Central memory CD8-positive, alpha-beta T cell (primary cell): Measurements from ENCODE around the gene TPST1.

Source experiments
- ATAC-seq: fragments of 150-1000 bp; cut with Tn5 transposase; replicated peaks from 2 replicates; pipeline ENCODE4 v1.10.0; 2022; ENCODE audit warnings: mild to moderate bottlenecking, moderate FRiP score, moderate number of reproducible peaks; ENCODE audit not compliant: poor library complexity, severe bottlenecking; ENCODE audit errors: extremely low read depth
- DNase-seq, 2 donors: peaks; one replicate each; pipeline ENCODE4 v3.0.0; 2021; ENCODE audit warnings: low spot score in 2 of 2
- H3K27ac Mint-ChIP-seq: one replicate; pipeline ENCODE4 v1.8.0; 2022; ENCODE audit warnings: low read depth, mild to moderate bottlenecking, moderate library complexity, mixed read lengths
- H3K27me3 Mint-ChIP-seq: one replicate; pipeline ENCODE4 v1.8.0; 2022; ENCODE audit warnings: mixed read lengths
- H3K36me3 Mint-ChIP-seq: one replicate; pipeline ENCODE4 v1.8.0; 2022; ENCODE audit warnings: mild to moderate bottlenecking, moderate library complexity, mixed read lengths; ENCODE audit not compliant: insufficient read depth
- H3K4me1 Mint-ChIP-seq: one replicate; pipeline ENCODE4 v1.8.0; 2022; ENCODE audit warnings: mixed read lengths
- H3K4me3 Mint-ChIP-seq: one replicate; pipeline ENCODE4 v1.8.0; 2022; ENCODE audit warnings: mild to moderate bottlenecking, moderate library complexity, mixed read lengths
- H3K9me3 Mint-ChIP-seq: one replicate; pipeline ENCODE4 v1.8.0; 2022; ENCODE audit warnings: mixed read lengths

Gene TPST1

DNA sequence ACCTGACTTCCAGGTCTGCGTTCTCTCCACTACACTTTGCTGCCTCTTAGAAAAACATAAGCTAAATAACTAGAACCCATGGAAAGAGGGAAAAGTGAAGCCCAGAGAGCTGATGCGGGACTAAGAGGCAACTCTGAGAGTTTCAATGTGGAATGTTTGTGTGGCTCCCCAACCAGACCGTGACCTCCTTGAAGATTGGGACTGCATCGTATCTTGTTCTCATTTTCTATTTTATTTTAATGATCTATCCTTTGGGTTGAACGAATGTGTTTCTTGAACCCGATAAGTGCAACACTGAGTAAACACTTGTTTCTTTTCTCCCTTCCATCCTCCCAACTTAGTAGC lies 77.4 kb downstream of the TPST1 start:
- H3K27me3 Mint-ChIP-seq: peaks cover under 1% of the 10 kb centered on the region
- H3K36me3 Mint-ChIP-seq: no peaks in the 10 kb centered on the region
- no peak overlapping the region for H3K27ac Mint-ChIP-seq
- ATAC-seq (no peak), DNase-seq (no peak)
- no peak overlapping the region for H3K4me3 Mint-ChIP-seq
- no peaks in the 10 kb centered on the region for H3K4me1 Mint-ChIP-seq
- H3K9me3 Mint-ChIP-seq: no peaks in the 10 kb centered on the region

DNA sequence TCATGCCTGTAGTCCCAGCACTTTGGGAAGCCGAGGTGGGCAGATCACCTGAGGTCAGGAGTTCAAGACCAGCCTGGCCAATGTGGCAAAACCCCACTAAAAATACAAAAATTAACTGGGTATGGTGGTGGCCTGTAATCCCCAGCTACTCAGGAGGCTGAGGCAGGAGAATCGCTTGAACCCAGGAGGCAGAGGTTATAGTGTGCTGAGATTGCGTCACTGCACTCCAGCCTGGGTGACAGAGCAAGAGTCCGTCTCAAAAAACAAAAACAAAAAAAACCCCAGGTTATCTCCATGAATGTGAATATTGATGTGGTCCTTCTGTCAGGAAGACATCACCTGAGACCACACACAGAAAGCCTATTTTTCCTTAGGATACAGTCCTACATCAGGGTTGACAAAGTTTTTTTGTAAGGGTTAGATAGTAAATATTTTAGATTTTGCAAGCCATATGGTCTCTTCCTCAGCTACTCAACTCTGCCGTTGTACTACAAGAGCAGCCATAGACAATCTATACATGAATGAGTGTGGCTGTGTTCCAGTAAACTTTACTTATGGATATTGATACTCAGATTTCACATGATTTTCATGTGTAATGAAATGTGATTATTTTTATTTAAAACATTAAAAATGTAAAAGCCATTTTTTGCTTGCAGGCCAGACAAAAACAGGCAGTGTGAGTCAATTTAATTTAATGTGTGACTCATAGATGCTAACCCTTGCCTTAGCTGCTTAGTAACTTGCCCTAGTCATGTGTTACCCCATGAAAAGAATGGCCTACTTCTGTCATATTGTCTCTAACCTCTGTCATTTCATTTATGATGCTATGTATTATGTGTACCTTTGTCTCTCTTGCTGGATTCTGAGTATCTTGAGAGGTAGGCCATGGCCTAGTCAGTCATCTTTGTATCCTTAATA lies 78.1 kb downstream of the TPST1 start:
- H3K27ac Mint-ChIP-seq: no peak overlapping the region
- no peak for DNase-seq
- no peak for ATAC-seq
- no peaks in the 10 kb centered on the region for H3K27me3 Mint-ChIP-seq
- no peak overlapping the region for H3K4me3 Mint-ChIP-seq
- H3K36me3 Mint-ChIP-seq: no peaks in the 10 kb centered on the region
- H3K4me1 Mint-ChIP-seq: no peaks in the 10 kb centered on the region
- no peaks in the 10 kb centered on the region for H3K9me3 Mint-ChIP-seq

DNA sequence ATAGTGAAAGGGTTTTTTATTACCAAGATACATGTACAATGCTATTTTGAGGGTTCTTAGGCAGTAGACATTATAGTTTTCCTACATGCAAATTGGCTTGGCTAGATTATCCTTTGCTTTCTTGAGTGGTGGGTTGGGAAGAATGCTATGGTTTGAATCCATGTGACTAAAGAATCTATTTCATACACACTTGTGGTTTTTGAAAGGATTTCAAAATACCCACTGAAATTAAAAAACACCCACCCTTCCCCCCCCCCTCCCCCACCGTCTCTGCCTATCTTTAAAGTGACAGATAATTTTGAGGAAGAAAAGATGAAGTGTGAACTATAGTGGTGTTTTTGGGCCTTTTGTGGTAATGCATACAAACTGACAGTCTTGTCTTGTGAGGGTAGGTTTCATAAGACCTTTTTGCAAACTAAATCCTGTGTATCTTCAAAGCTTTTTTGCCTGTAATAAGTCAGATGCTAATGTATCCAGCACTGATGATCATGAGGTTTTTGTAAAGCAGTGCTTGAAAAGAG lies 90.9 kb downstream of the TPST1 start:
- DNase-seq: no peak
- no peak for ATAC-seq
- Mint-ChIP-seq H3K27ac (no peak overlapping the region), H3K4me3 (no peak overlapping the region), H3K9me3 (peaks cover 15% of the 10 kb centered on the region), H3K36me3 (no peaks in the 10 kb centered on the region), H3K27me3 (no peaks in the 10 kb centered on the region), H3K4me1 (no peaks in the 10 kb centered on the region)

DNA sequence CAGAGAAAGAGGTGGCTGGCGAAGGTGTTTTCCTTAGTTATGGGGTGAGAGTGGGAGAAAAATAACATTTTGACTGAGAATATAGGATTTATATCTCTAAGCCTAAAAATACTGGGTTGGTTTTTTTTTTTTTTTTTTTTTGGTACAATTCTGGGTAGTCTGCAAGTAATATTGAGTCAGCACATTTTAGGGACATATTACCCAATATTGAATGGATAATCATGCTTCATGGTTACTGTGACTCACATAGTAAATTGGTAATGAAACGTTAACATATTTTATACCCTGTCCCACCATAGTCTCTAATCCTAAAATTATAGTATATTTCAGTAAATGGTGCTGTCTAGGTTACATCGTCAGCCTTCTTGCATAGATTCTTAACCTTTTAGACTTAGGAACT lies 91.4 kb downstream of the TPST1 start:
- no peak for ATAC-seq
- Mint-ChIP-seq H3K4me3 (no peak overlapping the region), H3K4me1 (no peaks in the 10 kb centered on the region), H3K27me3 (no peaks in the 10 kb centered on the region), H3K36me3 (no peaks in the 10 kb centered on the region), H3K27ac (no peak overlapping the region), H3K9me3 (peaks cover 15% of the 10 kb centered on the region)
- DNase-seq: no peak

DNA sequence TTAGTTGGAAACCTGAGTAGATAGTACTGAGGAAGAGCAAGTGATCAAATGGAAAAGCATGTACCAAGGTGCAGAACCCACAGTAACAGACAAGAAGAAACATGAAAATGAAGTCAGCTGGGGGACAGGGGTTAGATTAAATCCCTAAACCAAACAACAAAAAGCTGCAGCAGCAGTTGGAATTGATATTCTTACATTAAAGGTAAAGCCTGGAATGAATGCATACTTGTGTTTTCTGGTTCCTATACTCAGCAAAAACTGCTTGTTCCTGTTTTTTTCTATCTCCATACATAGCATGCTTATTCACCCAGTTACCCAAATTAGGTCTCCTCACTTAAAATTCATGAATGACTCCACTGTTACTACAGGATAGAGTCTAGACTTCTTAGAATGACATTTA lies 92.4 kb downstream of the TPST1 start:
- ATAC-seq: no peak
- no peaks in the 10 kb centered on the region for H3K4me1 Mint-ChIP-seq
- no peak overlapping the region for H3K27ac Mint-ChIP-seq
- no peaks in the 10 kb centered on the region for H3K27me3 Mint-ChIP-seq
- no peak overlapping the region for H3K4me3 Mint-ChIP-seq
- peaks cover 15% of the 10 kb centered on the region for H3K9me3 Mint-ChIP-seq
- no peaks in the 10 kb centered on the region for H3K36me3 Mint-ChIP-seq
- no peak for DNase-seq

DNA sequence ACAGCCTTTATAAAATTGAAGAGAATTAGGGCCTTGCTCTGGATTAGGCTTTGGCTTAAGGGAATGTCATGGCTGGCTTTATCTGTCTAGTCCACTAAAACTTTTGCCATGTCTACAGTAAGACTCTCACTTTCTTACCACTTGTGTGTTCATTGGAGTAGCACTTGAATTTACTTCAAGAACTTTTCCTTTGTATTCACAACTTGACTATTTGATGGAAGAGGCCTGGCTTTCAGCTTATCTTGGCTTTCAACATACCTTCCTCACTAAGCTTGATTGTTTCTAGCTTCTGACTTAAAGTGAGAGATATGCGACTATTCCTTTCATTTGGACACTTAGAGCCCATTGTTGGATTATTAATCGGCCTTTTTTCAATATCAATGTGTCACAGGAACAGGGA lies 96.1 kb downstream of the TPST1 start:
- ATAC-seq (no peak), DNase-seq (no peak)
- H3K4me1 Mint-ChIP-seq: no peaks in the 10 kb centered on the region
- H3K27me3 Mint-ChIP-seq: peaks cover 9% of the 10 kb centered on the region
- no peak overlapping the region for H3K4me3 Mint-ChIP-seq
- peaks cover 15% of the 10 kb centered on the region for H3K9me3 Mint-ChIP-seq
- H3K36me3 Mint-ChIP-seq: no peaks in the 10 kb centered on the region
- no peak overlapping the region for H3K27ac Mint-ChIP-seq

DNA sequence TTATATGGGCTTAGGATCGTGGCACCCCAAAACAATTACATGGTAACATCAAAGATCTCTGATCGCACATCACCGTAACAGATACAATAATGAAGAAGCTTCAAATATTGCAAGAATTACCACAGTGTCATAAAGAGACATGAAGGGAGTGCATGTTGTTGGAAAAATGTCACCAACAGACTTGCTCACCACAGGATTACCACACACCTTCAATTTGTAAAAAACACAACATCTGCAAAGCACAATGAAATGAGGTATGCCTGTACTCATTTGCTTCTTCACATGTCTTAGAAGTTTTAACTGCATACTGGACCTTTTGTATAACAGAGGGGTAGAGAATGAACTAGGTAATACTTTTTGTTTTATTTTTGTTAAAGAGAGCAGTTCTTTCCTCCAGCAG lies 96.6 kb downstream of the TPST1 start:
- Mint-ChIP-seq H3K27ac (no peak overlapping the region), H3K4me3 (no peak overlapping the region), H3K4me1 (no peaks in the 10 kb centered on the region), H3K9me3 (peaks cover 15% of the 10 kb centered on the region), H3K27me3 (peaks cover 14% of the 10 kb centered on the region), H3K36me3 (no peaks in the 10 kb centered on the region)
- DNase-seq: no peak
- no peak for ATAC-seq

DNA sequence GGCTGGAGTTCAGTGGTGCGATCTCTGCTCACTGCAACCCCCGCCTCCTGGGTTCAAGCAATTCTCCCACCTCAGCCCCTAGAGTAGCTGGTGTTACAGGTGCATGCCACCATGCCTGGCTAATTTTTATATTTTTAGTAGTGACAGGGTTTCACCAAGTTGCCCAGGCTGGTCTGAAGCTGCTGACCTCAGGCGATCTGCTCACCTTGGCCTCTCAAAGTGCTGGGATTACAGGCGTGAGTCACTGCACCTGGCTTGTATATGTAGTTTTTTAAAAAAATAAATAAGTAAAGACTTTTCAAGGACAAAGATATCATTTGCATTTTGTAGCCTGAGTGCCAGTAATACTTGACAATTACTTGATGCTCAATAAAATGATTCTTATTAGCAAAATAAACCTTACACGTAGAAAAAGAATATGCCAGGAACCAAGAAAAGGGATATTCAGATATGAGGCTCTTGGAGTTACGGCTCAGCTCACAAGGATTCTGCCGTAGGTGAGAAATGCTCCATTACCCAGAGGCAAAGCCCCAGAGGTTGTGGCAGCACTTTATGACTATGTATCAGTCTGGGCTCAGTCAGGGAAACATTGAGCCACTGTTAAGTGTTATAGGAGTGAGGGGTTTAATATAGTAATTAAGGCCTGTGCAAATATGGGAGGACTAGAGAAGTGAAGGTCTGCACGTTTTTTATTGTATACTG lies 98.5 kb downstream of the TPST1 start:
- Mint-ChIP-seq H3K4me1 (no peaks in the 10 kb centered on the region), H3K36me3 (no peaks in the 10 kb centered on the region), H3K27ac (no peak overlapping the region), H3K9me3 (peaks cover 5% of the 10 kb centered on the region), H3K4me3 (no peak overlapping the region), H3K27me3 (peaks cover 27% of the 10 kb centered on the region)
- no peak for ATAC-seq
- DNase-seq: no peak

DNA sequence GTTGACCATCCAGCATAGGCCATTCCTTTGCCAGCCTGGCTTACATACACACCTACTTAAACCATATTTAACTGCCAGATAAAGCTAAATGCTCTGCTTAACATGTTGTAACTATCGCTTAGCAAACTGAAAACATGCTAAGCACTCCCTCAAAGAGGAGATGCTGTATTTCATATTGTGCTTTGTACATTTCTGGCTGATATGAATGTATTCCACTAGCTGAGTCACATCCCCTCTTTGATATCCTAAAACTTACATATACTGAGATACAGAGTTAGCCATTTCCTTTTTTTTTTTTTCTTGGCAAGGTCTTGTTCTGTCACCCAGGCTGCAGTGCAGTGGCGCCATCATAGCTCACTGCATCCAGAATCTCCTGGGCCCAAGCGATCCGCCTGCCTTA lies 99.4 kb downstream of the TPST1 start:
- no peak for DNase-seq
- H3K27ac Mint-ChIP-seq: no peak overlapping the region
- no peak for ATAC-seq

DNA sequence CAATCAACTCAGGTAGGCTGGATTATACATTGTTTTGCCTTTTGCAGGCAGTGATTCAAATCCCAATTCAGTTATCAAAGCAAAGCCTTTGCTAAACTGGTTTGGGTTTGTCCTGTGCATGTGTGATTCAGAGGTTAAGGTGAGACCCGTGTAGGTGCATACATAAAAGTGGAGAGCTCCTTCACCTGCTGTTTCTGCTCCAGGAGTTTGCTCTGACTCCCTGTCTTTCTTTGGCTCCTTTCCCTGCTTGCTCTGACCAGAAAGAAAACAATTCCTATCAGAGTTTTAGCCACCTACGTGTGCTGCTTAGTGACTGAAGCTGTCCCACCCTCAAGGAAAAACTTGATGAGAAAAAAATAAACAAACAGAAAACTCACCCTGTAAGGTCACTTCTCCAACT lies 101.1 kb downstream of the TPST1 start:
- Mint-ChIP-seq H3K27me3 (peaks cover 30% of the 10 kb centered on the region), H3K4me3 (no peak overlapping the region), H3K4me1 (no peaks in the 10 kb centered on the region), H3K27ac (no peak overlapping the region), H3K36me3 (no peaks in the 10 kb centered on the region), H3K9me3 (no peaks in the 10 kb centered on the region)
- no peak for ATAC-seq
- DNase-seq: no peak

More for the DNA sequence above, 99.4 kb downstream of the TPST1 start:
- no peaks in the 10 kb centered on the region for H3K36me3 Mint-ChIP-seq
- H3K9me3 Mint-ChIP-seq: peaks cover 2% of the 10 kb centered on the region
- H3K4me1 Mint-ChIP-seq: no peaks in the 10 kb centered on the region
- H3K4me3 Mint-ChIP-seq: no peak overlapping the region
- peaks cover 30% of the 10 kb centered on the region for H3K27me3 Mint-ChIP-seq

DNA sequence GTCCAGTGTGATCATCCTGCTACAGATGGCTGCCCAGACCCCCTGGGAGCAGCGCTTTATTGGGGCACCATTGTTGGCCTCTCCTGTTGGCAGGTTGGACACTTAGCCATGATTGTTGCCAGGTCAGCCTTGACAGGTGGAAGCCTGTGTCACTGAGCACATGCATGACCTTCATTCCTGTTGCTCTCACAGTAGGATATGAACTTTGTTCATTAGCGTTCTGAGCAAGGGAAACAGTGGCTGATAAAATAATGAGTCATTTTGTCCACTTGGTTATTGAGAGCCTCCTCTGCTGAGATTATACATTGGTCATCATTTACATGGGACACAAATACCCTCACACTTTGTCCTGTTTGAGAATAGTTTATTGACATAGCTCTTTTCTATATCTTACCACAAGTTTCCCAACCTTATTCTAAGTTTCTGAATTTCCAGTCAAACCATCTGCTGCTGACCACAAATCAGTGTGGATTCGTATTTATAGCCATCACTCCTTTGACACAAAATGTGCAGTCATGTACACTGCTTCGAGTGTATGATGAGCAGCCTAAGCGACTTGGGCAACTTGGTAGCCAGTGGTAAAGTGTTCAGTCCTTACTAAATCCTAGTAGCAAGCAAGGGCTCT lies 102.6 kb downstream of the TPST1 start:
- ATAC-seq (no peak), DNase-seq (no peak)
- no peaks in the 10 kb centered on the region for H3K36me3 Mint-ChIP-seq
- H3K4me3 Mint-ChIP-seq: no peak overlapping the region
- H3K27me3 Mint-ChIP-seq: peaks cover 30% of the 10 kb centered on the region
- no peaks in the 10 kb centered on the region for H3K4me1 Mint-ChIP-seq
- no peak overlapping the region for H3K27ac Mint-ChIP-seq
- no peaks in the 10 kb centered on the region for H3K9me3 Mint-ChIP-seq

DNA sequence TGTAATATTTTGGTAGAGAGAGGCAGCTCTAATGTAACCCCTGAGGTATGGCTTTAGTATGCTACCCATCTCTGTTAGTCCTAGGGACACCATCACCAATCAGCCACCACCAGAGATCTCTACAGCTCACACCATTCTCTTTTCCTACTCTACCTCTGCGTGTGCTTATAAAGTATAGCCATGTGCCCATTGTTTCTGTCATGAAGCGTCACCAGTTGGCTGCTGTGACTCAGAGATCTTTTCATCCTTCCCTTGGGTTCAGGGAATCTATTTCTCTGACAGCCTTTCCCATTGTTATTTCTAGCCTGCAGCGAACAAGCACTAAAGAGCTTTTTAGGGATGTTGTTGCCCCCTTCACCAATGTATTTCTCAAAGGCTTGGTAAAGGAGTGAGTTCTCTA lies 103.3 kb downstream of the TPST1 start:
- Mint-ChIP-seq H3K4me3 (no peak overlapping the region), H3K27ac (no peak overlapping the region), H3K27me3 (peaks cover 30% of the 10 kb centered on the region), H3K4me1 (no peaks in the 10 kb centered on the region), H3K9me3 (no peaks in the 10 kb centered on the region), H3K36me3 (no peaks in the 10 kb centered on the region)
- no peak for ATAC-seq
- DNase-seq: no peak
